Dendritic cell treated with granulocyte-macrophage colony-stimulating factor and Interleukin-4, amounts not matched to agents 40 ng/mL and 50 ng/mL, for 4 days (primary cell): ENCODE measurements around the gene KLHDC7B.
"Not testable (repeated sequence)": the region's sequence is repeated elsewhere in the genome, so short reads cannot be mapped to it uniquely, and the experiment has no call there.

ENCODE experiments used
- H3K27ac Mint-ChIP-seq: one replicate; pipeline ENCODE4 v1.8.0; 2022; ENCODE audit warnings: mild to moderate bottlenecking, mixed read lengths
- H3K27me3 Mint-ChIP-seq: one replicate; pipeline ENCODE4 v1.8.0; 2022; ENCODE audit warnings: mild to moderate bottlenecking, mixed read lengths
- H3K36me3 Mint-ChIP-seq: one replicate; pipeline ENCODE4 v1.8.0; 2022; ENCODE audit warnings: low read depth, mixed read lengths
- H3K4me1 Mint-ChIP-seq: one replicate; pipeline ENCODE4 v1.8.0; 2022; ENCODE audit warnings: low read depth, mixed read lengths
- H3K4me3 Mint-ChIP-seq: one replicate; pipeline ENCODE4 v1.8.0; 2022; ENCODE audit warnings: mild to moderate bottlenecking, moderate library complexity, mixed read lengths
- H3K9me3 Mint-ChIP-seq: one replicate; pipeline ENCODE4 v1.8.0; 2022; ENCODE audit warnings: mixed read lengths
- intact Hi-C: fragments of 100-400 bp; cut with micrococcal nuclease; formaldehyde crosslinking; loops from one replicate; pipeline ENCODE4 v1.15.0; 2022

KLHDC7B gene

DNA sequence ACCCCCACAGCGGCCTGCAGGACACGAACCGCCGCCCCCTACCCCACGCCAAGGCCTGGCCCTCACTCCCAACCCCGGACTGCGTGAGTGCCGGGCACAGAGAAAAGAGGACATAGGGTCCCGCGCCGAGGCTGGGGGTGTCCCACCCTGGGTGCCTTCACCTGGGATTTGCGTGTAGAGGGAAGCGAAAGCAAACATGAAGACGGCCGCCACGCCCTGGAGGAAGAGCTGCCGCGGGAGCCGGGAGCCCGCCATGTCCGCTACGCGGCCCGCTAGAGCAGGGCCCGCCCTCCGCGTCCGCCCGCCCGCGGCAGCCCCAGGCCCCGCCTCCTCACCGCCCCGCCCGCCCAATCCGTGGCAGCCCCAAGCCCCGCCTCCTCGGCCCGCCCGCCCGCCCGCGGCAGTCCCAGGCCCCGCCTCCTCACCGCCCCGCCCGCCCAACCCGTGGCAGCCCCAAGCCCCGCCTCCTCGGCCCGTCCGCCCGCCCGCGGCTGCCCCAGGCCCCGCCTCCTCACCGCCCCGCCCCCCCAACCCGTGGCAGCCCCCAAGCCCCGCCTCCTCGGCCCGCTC is 38.2 kb upstream of the KLHDC7B start, which contains the start of gene LMF2:
TSS of gene LMF2 (minus strand) at position 282 of the 570 bp plus-strand sequence. CDS start at position 255, 27 bp downstream.
- H3K27ac Mint-ChIP-seq = peak within 1 kb of the TSS; percentile 96
- H3K4me3 Mint-ChIP-seq = peak within 1 kb of the TSS; percentile 98
- H3K4me1 Mint-ChIP-seq = peaks cover 35% of the 10 kb centered on the region
- intact Hi-C loops = loop anchor here (5.0 kb wide), 1 partner anchor 75 kb away; the partner anchor contains the start of gene CHKB
- H3K9me3 Mint-ChIP-seq = no peaks in the 10 kb centered on the region
- H3K36me3 Mint-ChIP-seq = peaks cover 61% of the 10 kb centered on the region
- H3K27me3 Mint-ChIP-seq = no peaks in the 10 kb centered on the region

DNA sequence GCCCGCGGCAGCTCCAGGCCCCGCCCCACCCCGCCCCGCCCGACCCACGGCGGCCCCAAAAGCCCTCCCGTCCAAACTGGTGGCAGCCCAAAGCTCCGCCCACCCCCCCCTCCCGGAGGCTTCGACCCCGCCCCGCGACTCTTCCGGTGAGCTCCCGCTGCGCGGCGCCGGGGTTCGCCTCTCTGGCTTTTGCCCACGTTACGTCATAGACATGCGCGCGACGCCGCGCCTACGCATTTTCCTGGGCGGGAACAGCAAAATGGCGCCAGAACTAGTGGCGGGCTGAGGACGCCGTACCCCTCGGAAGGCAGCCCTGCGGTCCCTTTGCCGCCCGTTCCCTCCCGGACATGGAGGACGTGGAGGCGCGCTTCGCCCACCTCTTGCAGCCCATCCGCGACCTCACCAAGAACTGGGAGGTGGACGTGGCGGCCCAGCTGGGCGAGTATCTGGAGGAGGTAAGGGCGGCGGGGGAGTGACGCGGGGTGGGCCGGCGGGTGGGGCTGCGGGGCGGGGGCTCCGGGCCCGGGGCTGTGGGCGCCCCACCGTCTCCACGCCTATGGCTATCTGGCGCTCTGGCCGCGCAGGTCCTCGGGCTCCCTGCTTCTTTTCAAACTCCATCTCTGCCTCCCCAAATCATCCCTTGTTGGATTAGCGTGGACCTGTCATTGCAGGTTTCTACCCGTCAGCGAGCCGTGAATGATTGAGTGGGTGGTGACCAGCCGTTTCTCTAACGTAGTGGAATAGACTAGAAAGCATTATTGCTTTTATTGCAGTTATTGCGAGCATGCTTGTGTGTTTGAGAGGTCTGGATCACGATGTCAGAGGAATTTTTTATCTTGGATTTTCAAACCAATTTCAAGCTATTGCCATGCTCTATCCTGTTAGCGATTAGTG is 37.5 kb upstream of the KLHDC7B start, which contains the start of gene NCAPH2:
TSS of gene NCAPH2 (plus strand) at position 234 of the 894 bp plus-strand sequence. CDS start at position 348, 114 bp downstream.
- Mint-ChIP-seq H3K27me3 (no peaks in the 10 kb centered on the region), H3K27ac (peak within 1 kb of the TSS; percentile 96), H3K9me3 (no peaks in the 10 kb centered on the region), H3K4me3 (peak within 1 kb of the TSS; percentile 98), H3K36me3 (peaks cover 55% of the 10 kb centered on the region), H3K4me1 (peaks cover 35% of the 10 kb centered on the region)
- intact Hi-C loops = loop anchor here (2.0 to 5.0 kb wide), 2 partner anchors 55 to 74 kb away; partner anchors contain the start of genes CHKB and SYCE3

DNA sequence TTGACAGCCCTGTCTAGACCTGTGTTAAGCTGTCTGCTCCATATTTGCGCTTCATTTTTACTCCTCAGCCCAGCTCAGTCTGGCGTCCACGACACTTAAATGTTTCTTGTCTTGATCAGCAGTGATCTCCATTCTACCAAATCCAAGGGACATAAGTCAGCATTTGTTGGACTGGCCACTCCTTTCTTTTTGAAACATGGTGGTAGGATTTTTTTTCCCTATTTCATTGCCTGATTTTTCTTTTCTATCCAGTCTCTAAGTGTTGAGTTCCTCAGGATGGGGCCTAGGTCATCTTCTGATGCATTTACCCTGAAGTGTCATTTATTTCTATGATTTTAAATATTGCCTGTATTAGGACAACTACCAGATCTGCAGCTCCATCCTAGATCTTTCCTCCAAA is 36.8 kb upstream of the KLHDC7B start:
- peak overlapping the region; percentile 93 for H3K4me3 Mint-ChIP-seq
- no peaks in the 10 kb centered on the region for H3K9me3 Mint-ChIP-seq
- no peaks in the 10 kb centered on the region for H3K27me3 Mint-ChIP-seq
- H3K27ac Mint-ChIP-seq = peak overlapping the region; percentile 96
- intact Hi-C loops = loop anchor here (2.0 to 5.0 kb wide), 2 partner anchors 54 to 73 kb away; partner anchors contain the start of genes CHKB and SYCE3
- H3K36me3 Mint-ChIP-seq = peaks cover 49% of the 10 kb centered on the region
- H3K4me1 Mint-ChIP-seq = peaks cover 35% of the 10 kb centered on the region

DNA sequence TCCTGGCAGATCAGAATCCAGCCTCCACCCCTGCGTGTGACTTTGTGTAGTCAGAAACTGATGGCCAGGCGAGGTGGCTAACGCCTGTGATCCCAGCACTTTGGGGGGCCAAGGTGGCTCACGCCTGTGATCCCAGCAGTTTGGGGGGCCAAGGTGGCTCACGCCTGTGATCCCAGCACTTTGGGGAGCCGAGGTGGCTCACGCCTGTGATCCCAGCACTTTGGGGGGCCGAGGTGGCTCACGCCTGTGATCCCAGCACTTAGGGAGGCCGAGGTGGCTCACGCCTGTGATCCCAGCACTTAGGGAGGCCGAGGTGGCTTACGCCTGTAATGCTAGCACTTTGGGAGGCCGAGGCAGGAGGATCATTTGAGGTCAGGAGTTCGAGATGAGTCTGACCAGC is 32.5 kb upstream of the KLHDC7B start:
- H3K27ac Mint-ChIP-seq = no peak overlapping the region
- no peaks in the 10 kb centered on the region for H3K27me3 Mint-ChIP-seq
- intact Hi-C loops = no loop called here
- no peaks in the 10 kb centered on the region for H3K9me3 Mint-ChIP-seq
- no peak overlapping the region for H3K4me3 Mint-ChIP-seq
- H3K36me3 Mint-ChIP-seq = peaks cover 43% of the 10 kb centered on the region
- peaks cover 18% of the 10 kb centered on the region for H3K4me1 Mint-ChIP-seq

DNA sequence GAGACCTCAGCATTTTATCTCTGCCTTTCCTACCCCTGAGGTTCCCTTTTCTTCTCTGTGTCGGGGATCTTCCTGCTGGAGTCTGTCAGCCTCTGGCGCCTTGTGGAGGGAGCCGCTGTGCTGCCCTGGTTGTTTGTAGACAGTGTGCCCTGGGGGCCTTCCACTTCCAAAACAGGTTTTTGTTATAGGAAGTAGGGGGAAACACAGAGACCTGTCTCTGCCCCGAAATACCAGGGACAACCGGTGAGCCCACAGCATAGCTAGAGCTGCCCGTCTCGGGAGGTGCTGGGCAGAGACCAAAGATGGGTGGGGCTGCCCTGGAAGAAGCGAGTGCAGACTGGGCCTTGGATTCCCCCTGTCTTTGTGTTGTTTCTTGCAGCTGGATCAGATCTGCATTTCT is 29.6 kb upstream of the KLHDC7B start:
- intact Hi-C loops = no loop called here
- H3K4me1 Mint-ChIP-seq = peaks cover 6% of the 10 kb centered on the region
- no peak overlapping the region for H3K27ac Mint-ChIP-seq
- no peak overlapping the region for H3K4me3 Mint-ChIP-seq
- H3K9me3 Mint-ChIP-seq = no peaks in the 10 kb centered on the region
- H3K27me3 Mint-ChIP-seq = no peaks in the 10 kb centered on the region
- H3K36me3 Mint-ChIP-seq = peaks cover 69% of the 10 kb centered on the region

DNA sequence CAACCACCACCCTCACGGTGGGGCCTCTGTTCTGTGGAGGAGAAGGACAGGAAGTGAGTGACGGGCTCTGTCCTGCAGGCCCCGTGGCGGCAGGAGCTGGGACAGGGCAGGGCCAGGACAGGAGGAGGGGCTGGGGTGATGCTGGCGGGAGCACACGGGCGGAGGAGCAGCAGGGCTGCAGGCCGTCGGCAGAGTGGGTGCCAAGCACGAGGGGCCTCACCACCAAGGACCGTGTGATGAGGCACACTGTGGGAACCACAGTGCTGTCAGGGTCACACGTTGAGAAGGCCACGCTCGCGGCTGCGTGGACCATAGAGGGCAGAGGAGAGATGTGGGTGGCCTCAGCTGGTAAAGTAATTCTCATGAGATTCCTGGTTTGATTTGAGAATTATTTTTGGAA is 28.8 kb upstream of the KLHDC7B start:
- intact Hi-C loops = no loop called here
- Mint-ChIP-seq H3K4me3 (no peak overlapping the region), H3K27me3 (no peaks in the 10 kb centered on the region), H3K9me3 (no peaks in the 10 kb centered on the region), H3K36me3 (peaks cover 72% of the 10 kb centered on the region), H3K4me1 (peaks cover 6% of the 10 kb centered on the region), H3K27ac (no peak overlapping the region)

DNA sequence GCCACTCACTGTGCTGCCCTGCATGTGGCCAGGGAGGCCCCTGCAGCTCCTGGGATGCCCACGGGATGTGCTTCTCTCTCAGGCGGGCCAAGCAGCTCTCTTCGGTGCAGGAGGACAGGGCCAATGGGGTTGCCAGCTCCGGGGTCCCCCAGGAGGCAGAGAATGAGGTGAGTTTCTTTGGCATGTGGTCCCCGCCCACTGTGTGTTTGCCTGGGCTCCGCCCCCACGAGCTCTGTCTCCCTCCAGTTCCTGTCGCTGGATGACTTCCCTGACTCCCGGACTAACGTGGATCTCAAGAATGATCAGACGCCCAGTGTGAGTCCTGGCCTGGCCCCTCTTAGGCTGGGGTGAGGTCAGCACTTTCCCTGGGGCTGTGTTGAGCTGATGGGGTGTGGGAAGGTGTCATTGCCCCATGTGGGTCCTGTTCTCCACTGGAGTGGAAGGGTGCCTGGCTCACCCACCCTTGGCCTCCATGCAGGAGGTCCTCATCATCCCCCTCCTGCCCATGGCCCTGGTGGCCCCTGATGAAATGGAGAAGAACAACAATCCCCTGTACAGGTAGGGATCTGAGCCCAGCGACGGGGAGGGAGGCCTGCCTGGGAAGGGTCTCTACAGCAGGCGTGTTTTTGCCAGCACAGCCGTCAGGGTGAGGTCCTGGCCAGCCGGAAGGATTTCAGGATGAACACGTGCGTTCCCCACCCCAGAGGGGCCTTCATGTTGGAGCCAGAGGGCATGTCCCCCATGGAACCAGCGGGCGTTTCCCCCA is 28.0 kb upstream of the KLHDC7B start:
- H3K27ac Mint-ChIP-seq = no peak overlapping the region
- H3K36me3 Mint-ChIP-seq = peaks cover 73% of the 10 kb centered on the region
- peaks cover 6% of the 10 kb centered on the region for H3K4me1 Mint-ChIP-seq
- H3K4me3 Mint-ChIP-seq = no peak overlapping the region
- intact Hi-C loops = no loop called here
- no peaks in the 10 kb centered on the region for H3K27me3 Mint-ChIP-seq
- no peaks in the 10 kb centered on the region for H3K9me3 Mint-ChIP-seq

DNA sequence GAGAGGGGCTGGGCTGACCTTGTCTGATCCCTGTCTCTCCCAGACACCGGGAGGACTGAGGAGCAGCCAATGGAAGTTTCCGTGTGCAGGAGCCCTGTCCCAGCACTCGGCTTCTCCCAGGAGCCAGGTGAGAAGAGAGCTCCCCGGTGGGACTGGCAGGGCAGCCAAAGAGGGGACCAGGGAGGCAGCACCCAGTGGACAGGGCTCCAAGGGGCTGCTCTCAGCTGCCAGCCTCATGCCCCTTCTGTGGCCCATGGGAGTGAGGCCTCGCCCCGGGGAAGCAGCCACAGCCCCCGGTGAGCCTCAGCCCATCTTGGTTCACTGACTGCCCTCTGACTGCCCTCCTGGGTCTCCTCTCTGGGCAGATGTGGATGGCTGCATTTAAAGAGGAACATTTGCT is 27.1 kb upstream of the KLHDC7B start:
- intact Hi-C loops = no loop called here
- no peak overlapping the region for H3K27ac Mint-ChIP-seq
- no peaks in the 10 kb centered on the region for H3K27me3 Mint-ChIP-seq
- peaks cover 82% of the 10 kb centered on the region for H3K36me3 Mint-ChIP-seq
- no peak overlapping the region for H3K4me3 Mint-ChIP-seq
- peaks cover 15% of the 10 kb centered on the region for H3K4me1 Mint-ChIP-seq
- no peaks in the 10 kb centered on the region for H3K9me3 Mint-ChIP-seq

DNA sequence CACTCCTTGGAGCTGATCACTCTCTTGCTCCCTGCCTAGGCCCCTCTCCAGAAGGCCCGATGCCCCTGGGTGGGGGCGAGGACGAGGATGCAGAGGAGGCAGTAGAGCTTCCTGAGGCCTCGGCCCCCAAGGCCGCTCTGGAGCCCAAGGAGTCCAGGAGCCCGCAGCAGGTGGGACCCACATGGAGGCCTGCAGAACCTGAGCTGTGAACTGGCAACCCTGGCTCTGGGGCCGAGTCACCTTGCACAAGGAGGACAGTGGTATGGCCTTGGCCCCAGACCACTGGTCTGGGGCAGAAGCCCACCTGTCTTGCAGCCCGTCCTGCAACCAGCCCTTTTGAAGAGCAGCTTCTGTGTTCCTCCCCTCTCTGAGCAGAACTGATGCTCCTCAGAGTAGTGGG is 26.5 kb upstream of the KLHDC7B start:
- Mint-ChIP-seq H3K4me1 (peaks cover 18% of the 10 kb centered on the region), H3K27me3 (no peaks in the 10 kb centered on the region), H3K4me3 (no peak overlapping the region), H3K27ac (no peak overlapping the region), H3K9me3 (no peaks in the 10 kb centered on the region), H3K36me3 (peaks cover 87% of the 10 kb centered on the region)
- intact Hi-C loops = no loop called here

DNA sequence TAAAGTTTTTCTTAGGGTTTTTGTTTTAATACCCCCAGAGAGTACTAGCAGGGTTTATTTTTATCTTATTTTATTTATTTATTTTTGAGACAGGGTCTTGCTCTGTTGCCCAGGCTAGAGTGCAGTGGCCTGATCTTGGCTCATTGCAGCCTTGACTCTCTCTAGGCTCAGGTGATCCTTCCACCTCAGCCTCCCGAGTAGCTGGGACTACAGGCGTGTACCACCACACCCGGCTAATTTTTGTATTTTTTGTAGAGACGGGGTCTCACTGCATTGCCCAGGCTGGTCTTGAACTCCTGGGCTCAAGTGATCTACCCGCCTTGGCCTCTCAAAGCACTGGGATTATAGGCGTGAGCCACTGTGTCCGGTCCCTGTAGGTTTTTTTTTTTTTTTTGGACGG is 25.5 kb upstream of the KLHDC7B start:
- intact Hi-C loops, H3K27me3 Mint-ChIP-seq, H3K9me3 Mint-ChIP-seq, H3K4me3 Mint-ChIP-seq, H3K27ac Mint-ChIP-seq: not testable (repeated sequence)
- peaks cover 91% of the 10 kb centered on the region for H3K36me3 Mint-ChIP-seq
- peaks cover 28% of the 10 kb centered on the region for H3K4me1 Mint-ChIP-seq

DNA sequence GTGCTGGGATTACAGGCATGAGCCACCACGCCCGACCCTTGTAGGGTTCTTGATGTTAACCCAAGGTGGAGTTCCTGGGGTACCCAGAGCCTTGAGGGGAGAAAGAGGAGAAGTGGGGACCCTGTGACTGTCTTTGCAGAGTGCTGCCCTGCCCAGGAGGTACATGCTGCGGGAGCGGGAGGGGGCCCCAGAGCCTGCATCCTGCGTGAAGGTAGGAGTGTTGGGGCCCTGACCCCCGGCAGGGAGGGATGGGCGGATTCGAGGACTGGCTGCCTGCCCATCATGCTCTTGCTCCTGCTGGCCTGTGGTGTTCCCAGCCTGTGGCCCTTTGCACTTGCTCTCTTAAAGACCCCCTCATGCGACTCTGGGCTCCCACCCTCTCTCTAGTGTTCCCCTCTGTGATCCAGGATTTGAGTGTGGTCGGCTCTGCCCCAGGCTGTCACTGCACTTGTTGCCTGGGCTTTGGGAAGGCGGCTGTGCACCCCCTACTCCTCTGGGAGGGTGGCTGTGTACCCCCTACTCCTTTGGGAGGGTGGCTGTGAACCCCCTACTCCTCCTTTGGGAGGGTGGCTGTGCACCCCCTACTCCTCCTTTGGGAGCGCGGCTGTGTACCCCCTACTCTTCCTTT is 24.8 kb upstream of the KLHDC7B start:
- intact Hi-C loops = no loop called here
- Mint-ChIP-seq H3K27me3 (no peaks in the 10 kb centered on the region), H3K4me3 (no peak overlapping the region), H3K27ac (no peak overlapping the region), H3K9me3 (no peaks in the 10 kb centered on the region), H3K36me3 (peaks cover 95% of the 10 kb centered on the region), H3K4me1 (peaks cover 23% of the 10 kb centered on the region)

DNA sequence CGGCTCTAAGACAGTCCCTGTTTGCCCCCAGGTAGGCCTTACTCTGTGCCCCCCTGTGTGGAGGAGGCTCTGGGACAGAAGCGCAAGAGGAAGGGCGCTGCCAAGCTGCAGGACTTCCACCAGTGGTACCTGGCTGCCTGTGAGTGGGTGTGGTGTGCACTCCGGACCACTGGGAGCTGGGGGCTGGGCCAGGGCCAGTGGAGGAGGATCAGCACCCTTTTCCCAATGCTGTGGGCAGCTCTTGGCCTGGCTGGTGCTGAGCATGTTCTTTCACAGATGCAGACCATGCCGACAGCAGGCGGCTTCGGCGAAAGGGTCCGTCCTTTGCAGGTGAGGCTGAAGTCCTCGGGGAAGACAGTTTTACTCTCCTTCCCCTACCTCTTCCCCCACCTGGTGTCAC is 24.0 kb upstream of the KLHDC7B start:
- H3K27ac Mint-ChIP-seq = no peak overlapping the region
- H3K9me3 Mint-ChIP-seq = no peaks in the 10 kb centered on the region
- no peak overlapping the region for H3K4me3 Mint-ChIP-seq
- H3K36me3 Mint-ChIP-seq = peaks cover 93% of the 10 kb centered on the region
- intact Hi-C loops = no loop called here
- H3K4me1 Mint-ChIP-seq = peaks cover 25% of the 10 kb centered on the region
- no peaks in the 10 kb centered on the region for H3K27me3 Mint-ChIP-seq

DNA sequence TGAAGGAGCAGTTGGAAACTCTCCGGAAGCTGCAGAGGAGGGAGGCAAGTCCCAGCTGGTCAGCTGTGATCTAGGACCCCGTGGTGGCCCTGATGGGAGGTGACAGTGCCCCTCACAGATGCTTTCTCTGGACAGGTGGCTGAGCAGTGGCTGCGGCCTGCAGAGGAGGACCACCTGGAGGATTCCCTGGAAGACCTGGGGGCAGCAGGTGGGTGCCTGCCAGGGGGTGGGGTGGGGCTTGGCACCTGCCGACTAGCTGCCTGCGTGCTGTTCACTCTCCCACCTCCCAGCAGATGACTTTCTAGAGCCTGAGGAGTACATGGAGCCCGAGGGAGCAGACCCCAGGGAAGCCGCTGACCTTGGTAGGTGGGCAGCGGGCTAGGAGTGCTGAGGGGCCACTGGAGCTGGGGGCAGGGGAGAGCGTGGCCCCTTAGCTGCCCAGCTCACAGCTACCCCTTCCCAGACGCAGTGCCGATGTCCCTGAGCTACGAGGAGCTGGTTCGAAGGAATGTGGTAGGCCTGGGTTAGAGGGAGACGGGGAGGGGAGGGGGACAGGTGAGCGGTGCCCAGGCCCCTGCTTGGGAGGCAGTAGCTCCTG is 23.4 kb upstream of the KLHDC7B start:
- Mint-ChIP-seq H3K36me3 (peaks cover 93% of the 10 kb centered on the region), H3K27me3 (no peaks in the 10 kb centered on the region), H3K4me1 (peaks cover 31% of the 10 kb centered on the region), H3K4me3 (no peak overlapping the region), H3K27ac (no peak overlapping the region), H3K9me3 (no peaks in the 10 kb centered on the region)
- intact Hi-C loops = no loop called here
